GM13977 (cell line): ENCODE measurements around the gene TCF7.

ENCODE experiments used
- DNase-seq: peaks from one replicate; pipeline ENCODE4 v3.0.0; 2012; ENCODE audit warnings: low spot score
- CTCF ChIP-seq: IDR thresholded peaks from 2 replicates; pipeline ENCODE4 v1.5.1; 2012; ENCODE audit warnings: mild to moderate bottlenecking, control low read depth; ENCODE audit not compliant: insufficient read depth; ENCODE audit errors: extremely low read depth, missing control alignments
- in situ Hi-C: fragments of 300-500 bp; cut with MboI; formaldehyde crosslinking; loops from one replicate; pipeline ENCODE4 v1.12.0; 2022; ENCODE audit warnings: low sequenced_read_pairs, low pct_unique_long_range_greater_than_20kb, mixed read lengths, inconsistent platforms; ENCODE audit not compliant: unreplicated experiment

TCF7 gene

GRCh38 chr5:134178096-134178419, 63.6 kb downstream of the TCF7 start:
- DNase-seq: no peak
- no peak for TF ChIP-seq CTCF
- in situ Hi-C loops: no loop called here

- in situ Hi-C loops: loop anchor here (10.0 kb wide), 1 partner anchor 401 kb away; no protein-coding TSS in a partner anchor
- TF ChIP-seq CTCF: no peak
- no peak for DNase-seq
Measured at GRCh38 chr5:134183481-134183880, 69.0 kb downstream of the TCF7 start.

GRCh38 chr5:134184155-134185135, 70.0 kb downstream of the TCF7 start:
- in situ Hi-C loops: loop anchor here (5.0 to 10.0 kb wide), 2 partner anchors 103 to 400 kb away; no protein-coding TSS in a partner anchor
- DNase-seq: peak; percentile 79
- peak; percentile 95 for TF ChIP-seq CTCF

- no peak for TF ChIP-seq CTCF
- in situ Hi-C loops: loop anchor here (5.0 to 10.0 kb wide), 2 partner anchors 99 to 397 kb away; no protein-coding TSS in a partner anchor
- no peak for DNase-seq
Measured at GRCh38 chr5:134188092-134188491, 73.6 kb downstream of the TCF7 start.

- in situ Hi-C loops: loop anchor here (5.0 to 10.0 kb wide), 2 partner anchors 98 to 396 kb away; no protein-coding TSS in a partner anchor
- no peak for DNase-seq
- no peak for TF ChIP-seq CTCF
Measured at GRCh38 chr5:134189031-134189430, 74.5 kb downstream of the TCF7 start.

GRCh38 chr5:134195666-134196065, 81.2 kb downstream of the TCF7 start:
- in situ Hi-C loops: no loop called here
- TF ChIP-seq CTCF: no peak
- no peak for DNase-seq
